Calu3 (cell line): ENCODE measurements around the gene NRG2. TPM values are rescaled to one million over a fixed set of nuclear protein-coding genes. Genes with fewer than 3 reads are reported as not detected.

Source experiments
- BruUV-seq: library from RNA; stranded (reverse); fragments of 400-500 nt; replicated peaks from 2 replicates; lab custom pipeline; 2021; lab: Mats Ljungman, UMichigan
- CTCF ChIA-PET: fragments of 300-600 bp; sonication (Branson Sonifier 250); formaldehyde crosslinking; loops from one replicate; lab custom pipeline; 2022; ENCODE audit warnings: antibody characterized with exemption; lab: Charles Lee
- DNase-seq: peaks from one replicate; pipeline ENCODE4 v3.0.0; 2022
- H3K27ac Mint-ChIP-seq: one replicate; pipeline ENCODE4 v1.8.0; 2022; ENCODE audit warnings: mixed read lengths; ENCODE audit not compliant: unreplicated experiment
- H3K27me3 Mint-ChIP-seq: one replicate; pipeline ENCODE4 v1.8.0; 2022; ENCODE audit warnings: mixed read lengths; ENCODE audit not compliant: unreplicated experiment
- H3K36me3 Mint-ChIP-seq: one replicate; pipeline ENCODE4 v1.8.0; 2022; ENCODE audit warnings: mild to moderate bottlenecking, moderate library complexity, mixed read lengths; ENCODE audit not compliant: insufficient read depth, unreplicated experiment
- H3K4me1 Mint-ChIP-seq: one replicate; pipeline ENCODE4 v1.8.0; 2022; ENCODE audit warnings: mild to moderate bottlenecking, low read depth, mixed read lengths; ENCODE audit not compliant: unreplicated experiment
- H3K4me3 Mint-ChIP-seq: one replicate; pipeline ENCODE4 v1.8.0; 2022; ENCODE audit warnings: mild to moderate bottlenecking, low read depth, moderate library complexity, mixed read lengths; ENCODE audit not compliant: unreplicated experiment
- H3K9me3 Mint-ChIP-seq: one replicate; pipeline ENCODE4 v1.8.0; 2022; ENCODE audit warnings: low read depth, mixed read lengths; ENCODE audit not compliant: unreplicated experiment
- CTCF ChIP-seq: fragments of 200-600 bp; IDR thresholded peaks from one replicate; pipeline ENCODE4 v1.8.0; 2022; ENCODE audit warnings: antibody characterized with exemption; ENCODE audit not compliant: unreplicated experiment
- intact Hi-C: fragments of 100-400 bp; cut with micrococcal nuclease; formaldehyde crosslinking; loops from one replicate; pipeline ENCODE4 v1.10.0; 2022; ENCODE audit not compliant: unreplicated experiment
- total RNA-seq: library from RNA; stranded (reverse); gene quantifications from 2 replicates; pipeline ENCODE4 v1.2.3, GENCODE V29; 2022

Gene NRG2
- total RNA-seq, 1 experiment from 2014 or later = 1.4 TPM

- BruUV-seq = no TSS peak
- Mint-ChIP-seq H3K4me1 (no peaks in the 10 kb centered on the region), H3K9me3 (no peaks in the 10 kb centered on the region), H3K4me3 (no peak overlapping the region), H3K36me3 (no peaks in the 10 kb centered on the region), H3K27ac (no peak overlapping the region), H3K27me3 (peaks cover 43% of the 10 kb centered on the region)
- intact Hi-C loops = no loop called here
- DNase-seq = no peak
- CTCF ChIA-PET = no interaction called here
- no peak for TF ChIP-seq CTCF
Observed at GRCh38 chr5:139910036-139910435, 133.1 kb downstream of the NRG2 start.

DNA sequence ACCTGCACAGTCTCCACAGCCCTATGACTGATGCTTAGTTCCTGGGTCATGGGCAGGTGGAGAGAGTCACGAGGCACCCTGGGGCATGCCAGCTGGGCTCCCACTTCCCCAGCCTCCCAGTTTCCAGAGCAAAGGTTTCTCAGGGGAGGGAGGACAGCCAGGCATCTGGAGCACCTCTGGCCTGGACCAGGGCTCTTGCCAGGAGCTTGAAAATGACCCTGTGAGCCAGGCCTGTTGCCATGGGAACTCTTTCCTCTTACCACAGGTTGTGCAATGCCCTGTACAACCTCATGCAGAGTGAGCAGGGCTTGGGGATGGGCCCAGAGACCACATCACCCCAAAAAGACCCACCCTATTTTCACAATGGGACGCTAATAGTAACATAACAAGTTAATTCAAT lies 134.3 kb downstream of the NRG2 start:
- H3K4me3 Mint-ChIP-seq = no peak overlapping the region
- CTCF ChIA-PET = interaction anchor here (0.5 to 1.4 kb wide), 3 partner anchors 10 to 123 kb away, joined by 3 read pairs; no protein-coding TSS in a partner anchor
- BruUV-seq = no TSS peak
- H3K36me3 Mint-ChIP-seq = no peaks in the 10 kb centered on the region
- intact Hi-C loops = no loop called here
- DNase-seq = peak; percentile 6
- no peaks in the 10 kb centered on the region for H3K4me1 Mint-ChIP-seq
- no peak overlapping the region for H3K27ac Mint-ChIP-seq
- H3K9me3 Mint-ChIP-seq = no peaks in the 10 kb centered on the region
- TF ChIP-seq CTCF = no peak
- H3K27me3 Mint-ChIP-seq = peaks cover 31% of the 10 kb centered on the region

- Mint-ChIP-seq H3K9me3 (no peaks in the 10 kb centered on the region), H3K4me1 (no peaks in the 10 kb centered on the region), H3K36me3 (no peaks in the 10 kb centered on the region), H3K27ac (no peak overlapping the region), H3K4me3 (no peak overlapping the region), H3K27me3 (peaks cover 36% of the 10 kb centered on the region)
- intact Hi-C loops = no loop called here
- DNase-seq = no peak
- no peak for TF ChIP-seq CTCF
- CTCF ChIA-PET = no interaction called here
- no TSS peak for BruUV-seq
Observed at GRCh38 chr5:139906661-139907060, 136.4 kb downstream of the NRG2 start.

GRCh38 chr5:139904816-139905661 lies 138.1 kb downstream of the NRG2 start:
- no peaks in the 10 kb centered on the region for H3K36me3 Mint-ChIP-seq
- CTCF ChIA-PET = interaction anchor here (1.1 kb wide), 1 partner anchor 64 kb away, joined by 3 read pairs; no protein-coding TSS in a partner anchor
- intact Hi-C loops = no loop called here
- H3K4me1 Mint-ChIP-seq = no peaks in the 10 kb centered on the region
- TF ChIP-seq CTCF = no peak
- H3K4me3 Mint-ChIP-seq = no peak overlapping the region
- peaks cover 38% of the 10 kb centered on the region for H3K27me3 Mint-ChIP-seq
- DNase-seq = no peak
- BruUV-seq = no TSS peak
- H3K27ac Mint-ChIP-seq = no peak overlapping the region
- no peaks in the 10 kb centered on the region for H3K9me3 Mint-ChIP-seq
